Thymus (tissue), 11 donors: Measurements from ENCODE around the gene NPR3. TPM values are rescaled to one million over a fixed set of nuclear protein-coding genes. Genes with fewer than 3 reads are reported as not detected.

Source experiments
- DNase-seq, 9 donors: peaks; one replicate each; pipeline ENCODE4 v3.0.0-alpha.2; 2013; ENCODE audit warnings: low spot score in 9 of 9, low read depth in 6 of 9, missing footprints in 1 of 9
- H3K27ac ChIP-seq, 2 donors: one replicate each; pipeline ENCODE4 v1.5.1; 2013; ENCODE audit warnings: control low read depth in 1 of 2, low read depth in 1 of 2, low read length in 1 of 2, mild to moderate bottlenecking in 1 of 2, moderate library complexity in 1 of 2
- H3K27me3 ChIP-seq, 2 donors: one replicate each; pipeline ENCODE4 v1.5.1; 2013; ENCODE audit warnings: low read length in 1 of 2; ENCODE audit not compliant: control insufficient read depth in 2 of 2, insufficient read depth in 1 of 2
- H3K36me3 ChIP-seq, 2 donors: one replicate each; pipeline ENCODE4 v1.5.1; 2013; ENCODE audit warnings: low read length in 1 of 2, mild to moderate bottlenecking in 1 of 2, moderate library complexity in 1 of 2; ENCODE audit not compliant: control insufficient read depth in 2 of 2, insufficient read depth in 2 of 2
- H3K4me1 ChIP-seq, 2 donors: one replicate each; pipeline ENCODE4 v1.5.1; 2013; ENCODE audit warnings: low read length in 2 of 2; ENCODE audit not compliant: control insufficient read depth in 2 of 2, insufficient read depth in 2 of 2
- H3K4me3 ChIP-seq, 2 donors: one replicate each; pipeline ENCODE4 v1.5.1; 2013; ENCODE audit warnings: low read length in 2 of 2, control low read depth in 1 of 2, mild to moderate bottlenecking in 1 of 2
- H3K9me3 ChIP-seq, 2 donors: one replicate each; pipeline ENCODE4 v1.5.1; 2013; ENCODE audit warnings: low read length in 1 of 2, mild to moderate bottlenecking in 1 of 2; ENCODE audit not compliant: control insufficient read depth in 2 of 2, insufficient read depth in 1 of 2
- WGBS: extraction: QIAGEN DNeasy Blood & Tissue Kit; methylation state at CpG from one replicate; pipeline ENCODE4 v1.1.7; 2013; 5-methylcytosine and 5-hydroxymethylcytosine counted together
- polyA plus RNA-seq: library from polyadenylated mRNA; stranded (reverse); fragments of 200-250 nt; gene quantifications from one replicate; pipeline ENCODE4 v1.2.3, GENCODE V29; 2013
- total RNA-seq: library from RNA; stranded (reverse); fragments of 120-200 nt; gene quantifications from one replicate; pipeline ENCODE4 v1.2.4, GENCODE V29; 2013
- donor health status: healthy.

The NPR3 gene
- total and polyA plus RNA-seq, 2 donors, result 1.9 to 4.9 TPM

DNA sequence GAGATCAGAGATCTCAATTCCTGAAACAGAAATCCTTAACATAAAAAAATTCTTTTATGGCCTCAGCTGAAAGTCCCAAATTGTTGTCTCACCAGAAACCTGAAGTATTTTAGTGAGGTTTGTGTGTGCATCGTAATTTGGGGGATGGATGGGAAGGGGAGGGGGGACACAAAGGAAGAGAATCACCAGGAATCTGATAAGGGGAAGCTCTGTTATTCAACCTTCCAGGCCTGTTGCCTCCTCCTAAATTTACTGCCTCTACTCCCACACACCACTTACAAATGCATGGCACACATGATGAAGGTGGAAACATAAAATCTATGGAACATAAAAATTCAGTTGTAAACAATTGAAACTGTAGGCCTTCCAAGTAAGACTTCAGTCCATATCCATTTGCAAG lies 97.7 kb downstream of the NPR3 start:
- no peak for DNase-seq
- Histone ChIP-seq H3K27ac (no peak overlapping the region), H3K36me3 (no peaks in the 10 kb centered on the region), H3K27me3 (no peaks in the 10 kb centered on the region), H3K4me3 (no peak overlapping the region), H3K4me1 (no peaks in the 10 kb centered on the region), H3K9me3 (peaks cover 0 to 5% of the 10 kb centered on the region in 2 donors)
- 86% methylated on average over 1 of the region's 1 CpG for WGBS

DNA sequence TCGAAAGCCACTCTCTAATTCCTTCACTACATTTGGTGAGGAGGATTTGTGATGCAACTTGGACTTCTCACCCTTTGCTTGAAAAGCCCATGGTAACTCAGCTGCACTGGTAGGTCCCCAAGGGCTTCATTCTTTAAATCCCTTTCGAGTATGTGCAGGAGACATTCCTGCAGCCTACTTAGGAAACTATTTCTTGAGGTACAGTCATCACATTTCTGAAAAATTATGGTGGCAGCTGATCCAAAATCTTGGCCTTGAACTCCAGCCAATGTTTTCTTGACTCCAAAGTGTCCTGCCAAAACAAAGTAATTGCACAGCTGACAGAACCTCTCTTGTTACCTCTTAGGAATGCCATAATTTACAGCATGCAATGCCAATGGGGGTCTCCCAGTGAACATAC lies 99.7 kb downstream of the NPR3 start:
- no peaks in the 10 kb centered on the region for H3K4me1 ChIP-seq
- 84% methylated on average over 2 of the region's 2 CpGs for WGBS
- H3K9me3 ChIP-seq, result no peaks in the 10 kb centered on the region
- H3K36me3 ChIP-seq, result no peaks in the 10 kb centered on the region
- H3K27me3 ChIP-seq, result no peaks in the 10 kb centered on the region
- H3K4me3 ChIP-seq, result no peak overlapping the region
- DNase-seq, result no peak
- H3K27ac ChIP-seq, result no peak overlapping the region

GRCh38 chr5:32812399-32812798 lies 101.3 kb downstream of the NPR3 start:
- WGBS, result 98% methylated on average over 5 of the region's 5 CpGs
- H3K27me3 ChIP-seq, result no peaks in the 10 kb centered on the region
- DNase-seq, result no peak
- no peak overlapping the region for H3K27ac ChIP-seq
- H3K4me3 ChIP-seq, result no peak overlapping the region
- no peaks in the 10 kb centered on the region for H3K9me3 ChIP-seq
- H3K4me1 ChIP-seq, result no peaks in the 10 kb centered on the region
- H3K36me3 ChIP-seq, result no peaks in the 10 kb centered on the region

DNA sequence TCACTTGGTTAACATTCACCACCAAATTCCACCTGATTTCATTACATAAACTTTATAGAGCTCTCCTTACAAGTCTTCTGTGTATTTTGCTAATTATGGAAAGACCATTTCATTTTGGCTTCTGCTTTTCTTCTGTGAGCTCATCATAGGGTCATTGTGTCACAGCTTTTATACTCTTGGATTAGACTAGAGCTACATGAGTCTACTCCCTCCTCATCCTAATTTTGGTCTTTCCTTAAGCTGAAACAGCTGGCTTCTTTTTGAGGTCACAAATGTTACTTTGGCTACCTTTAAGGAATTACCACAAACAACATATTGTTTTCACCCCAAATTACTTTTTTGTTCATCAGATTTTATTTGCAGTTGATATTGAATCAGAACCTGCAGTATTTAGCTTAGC lies 103.0 kb downstream of the NPR3 start:
- no peak for DNase-seq
- Histone ChIP-seq H3K27me3 (no peaks in the 10 kb centered on the region), H3K4me1 (no peaks in the 10 kb centered on the region), H3K4me3 (no peak overlapping the region), H3K9me3 (no peaks in the 10 kb centered on the region), H3K36me3 (no peaks in the 10 kb centered on the region), H3K27ac (no peak overlapping the region)

GRCh38 chr5:32814620-32815019 lies 103.5 kb downstream of the NPR3 start:
- no peak for DNase-seq
- Histone ChIP-seq H3K9me3 (no peaks in the 10 kb centered on the region), H3K27ac (no peak overlapping the region), H3K4me3 (no peak overlapping the region), H3K4me1 (no peaks in the 10 kb centered on the region), H3K36me3 (no peaks in the 10 kb centered on the region), H3K27me3 (no peaks in the 10 kb centered on the region)

DNA sequence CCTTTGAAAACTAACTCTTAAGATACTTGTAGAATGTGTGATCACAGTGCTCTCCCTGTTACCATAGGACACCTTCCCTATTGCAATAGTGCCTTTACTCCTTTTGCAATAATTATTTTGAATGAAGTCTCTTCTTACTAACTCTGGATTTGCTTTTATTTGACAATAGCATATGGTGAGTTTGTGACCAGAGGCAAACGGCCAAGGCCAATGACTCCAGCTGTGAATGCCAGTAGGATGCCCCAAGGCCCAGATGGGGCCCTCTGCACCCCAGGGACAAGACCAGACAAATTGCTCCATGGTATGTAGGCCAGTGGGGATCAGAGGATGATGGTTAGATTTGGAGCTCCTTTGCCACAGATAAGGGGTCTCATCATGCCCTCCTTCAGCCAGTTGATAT lies 116.9 kb downstream of the NPR3 start:
- Histone ChIP-seq H3K4me3 (no peak overlapping the region), H3K27ac (no peak overlapping the region), H3K4me1 (no peaks in the 10 kb centered on the region), H3K9me3 (no peaks in the 10 kb centered on the region), H3K27me3 (no peaks in the 10 kb centered on the region), H3K36me3 (no peaks in the 10 kb centered on the region)
- DNase-seq, result no peak
- WGBS, result 96% methylated on average over 1 of the region's 1 CpG

GRCh38 chr5:32828492-32828891 lies 117.4 kb downstream of the NPR3 start:
- no peaks in the 10 kb centered on the region for H3K9me3 ChIP-seq

DNA sequence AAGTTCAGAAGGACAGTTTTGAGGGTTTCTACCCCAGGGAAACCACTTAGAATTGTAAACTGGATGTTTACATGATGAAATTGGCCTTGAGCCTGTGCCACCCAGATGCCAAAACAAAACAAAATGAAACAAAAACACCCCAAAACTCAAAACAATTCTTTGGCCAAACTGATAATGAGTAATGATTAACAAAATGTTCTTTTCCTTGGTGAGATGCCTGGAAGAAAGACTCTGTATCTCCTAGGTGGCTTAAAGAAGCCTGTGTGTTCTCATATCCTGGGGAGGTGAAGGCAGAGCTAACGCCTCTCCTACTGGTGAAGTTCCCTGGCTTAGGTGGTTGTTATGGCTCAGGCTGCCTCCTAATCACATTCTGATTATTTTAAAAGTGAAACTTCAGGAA lies 120.5 kb downstream of the NPR3 start:
- Histone ChIP-seq H3K9me3 (no peaks in the 10 kb centered on the region), H3K27me3 (no peaks in the 10 kb centered on the region), H3K27ac (no peak overlapping the region), H3K4me3 (no peak overlapping the region), H3K36me3 (no peaks in the 10 kb centered on the region), H3K4me1 (no peaks in the 10 kb centered on the region)
- no peak for DNase-seq
- WGBS, result 98% methylated on average over 1 of the region's 1 CpG

More at GRCh38 chr5:32828492-32828891, 117.4 kb downstream of the NPR3 start:
- no peak for DNase-seq
- Histone ChIP-seq H3K27ac (no peak overlapping the region), H3K4me1 (no peaks in the 10 kb centered on the region), H3K4me3 (no peak overlapping the region), H3K27me3 (no peaks in the 10 kb centered on the region), H3K36me3 (no peaks in the 10 kb centered on the region)
- 88% methylated on average over 2 of the region's 2 CpGs for WGBS

- Histone ChIP-seq H3K27ac (no peak overlapping the region), H3K4me1 (no peaks in the 10 kb centered on the region), H3K36me3 (no peaks in the 10 kb centered on the region), H3K27me3 (no peaks in the 10 kb centered on the region), H3K9me3 (no peaks in the 10 kb centered on the region), H3K4me3 (no peak overlapping the region)
- DNase-seq, result no peak
- 96% methylated on average over 1 of the region's 1 CpG for WGBS
Observed at GRCh38 chr5:32833127-32833526, 122.0 kb downstream of the NPR3 start.

- H3K4me1 ChIP-seq, result no peaks in the 10 kb centered on the region
- H3K4me3 ChIP-seq, result no peak overlapping the region
- no peaks in the 10 kb centered on the region for H3K36me3 ChIP-seq
- H3K9me3 ChIP-seq, result no peaks in the 10 kb centered on the region
- H3K27me3 ChIP-seq, result no peaks in the 10 kb centered on the region
- no peak overlapping the region for H3K27ac ChIP-seq
- no peak for DNase-seq
Observed at GRCh38 chr5:32833663-32834062, 122.5 kb downstream of the NPR3 start.
